Fibroblast of villous mesenchyme (primary cell): ENCODE results near the gene OPRM1. TPM values are rescaled to one million over a fixed set of nuclear protein-coding genes. Genes with fewer than 3 reads are reported as not detected.

Experiments used
- DNase-seq: peaks from one replicate; pipeline ENCODE4 v3.0.0-alpha.2; 2010; ENCODE audit warnings: low read depth
- H3K4me3 ChIP-seq: 2 replicates; pipeline ENCODE4 v1.5.1; 2011; ENCODE audit warnings: low read depth, mild to moderate bottlenecking, low read length
- CTCF ChIP-seq: IDR thresholded peaks from 2 replicates; pipeline ENCODE4 v1.5.1; 2012; ENCODE audit warnings: low read depth, mild to moderate bottlenecking, low read length; ENCODE audit not compliant: insufficient read depth
- total RNA-seq: library from RNA; depleted of rRNA; stranded (reverse); fragments of >200 nt; gene quantifications from 2 replicates; pipeline ENCODE4 v1.2.3, GENCODE V29; 2012

OPRM1 gene
- not detected in 2 replicates for total RNA-seq

DNA sequence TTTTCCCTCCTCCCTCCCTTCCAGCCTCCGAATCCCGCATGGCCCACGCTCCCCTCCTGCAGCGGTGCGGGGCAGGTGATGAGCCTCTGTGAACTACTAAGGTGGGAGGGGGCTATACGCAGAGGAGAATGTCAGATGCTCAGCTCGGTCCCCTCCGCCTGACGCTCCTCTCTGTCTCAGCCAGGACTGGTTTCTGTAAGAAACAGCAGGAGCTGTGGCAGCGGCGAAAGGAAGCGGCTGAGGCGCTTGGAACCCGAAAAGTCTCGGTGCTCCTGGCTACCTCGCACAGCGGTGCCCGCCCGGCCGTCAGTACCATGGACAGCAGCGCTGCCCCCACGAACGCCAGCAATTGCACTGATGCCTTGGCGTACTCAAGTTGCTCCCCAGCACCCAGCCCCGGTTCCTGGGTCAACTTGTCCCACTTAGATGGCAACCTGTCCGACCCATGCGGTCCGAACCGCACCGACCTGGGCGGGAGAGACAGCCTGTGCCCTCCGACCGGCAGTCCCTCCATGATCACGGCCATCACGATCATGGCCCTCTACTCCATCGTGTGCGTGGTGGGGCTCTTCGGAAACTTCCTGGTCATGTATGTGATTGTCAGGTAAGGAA is at the start of gene OPRM1:
Gene OPRM1 (plus strand): TSS at position 10 of the 612 bp plus-strand sequence. CDS start 305 bp downstream, at position 315.
- DNase-seq: peak; percentile 20
- TF ChIP-seq CTCF: no peak
- no peak within 1 kb of the TSS for H3K4me3 ChIP-seq

DNA sequence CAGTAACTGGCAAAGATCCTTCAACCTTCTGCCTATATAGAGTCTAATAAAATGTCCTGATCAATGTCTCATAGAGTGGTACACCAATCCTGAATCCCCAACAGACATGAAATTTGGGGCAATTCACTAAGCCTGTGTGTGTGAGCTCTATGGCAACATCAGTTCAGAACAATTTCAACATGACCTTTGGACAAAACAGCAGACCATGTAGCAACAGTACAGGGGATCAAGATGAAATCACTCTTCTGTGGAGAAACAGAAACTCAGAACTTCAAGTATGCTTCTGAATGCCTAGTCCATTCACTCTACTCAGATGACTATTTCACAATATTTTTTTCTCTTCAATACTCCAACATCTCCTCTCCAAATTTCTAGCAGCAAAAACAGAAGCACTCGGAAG is 49.1 kb upstream of the OPRM1 start:
- peak; percentile 1 for DNase-seq

GRCh38 chr6:153994004-153994403 is 45.0 kb upstream of the OPRM1 start:
- no peak for TF ChIP-seq CTCF
- H3K4me3 ChIP-seq: no peak overlapping the region
- no peak for DNase-seq

More for the DNA sequence above, 49.1 kb upstream of the OPRM1 start:
- no peak overlapping the region for H3K4me3 ChIP-seq
- TF ChIP-seq CTCF: no peak

DNA sequence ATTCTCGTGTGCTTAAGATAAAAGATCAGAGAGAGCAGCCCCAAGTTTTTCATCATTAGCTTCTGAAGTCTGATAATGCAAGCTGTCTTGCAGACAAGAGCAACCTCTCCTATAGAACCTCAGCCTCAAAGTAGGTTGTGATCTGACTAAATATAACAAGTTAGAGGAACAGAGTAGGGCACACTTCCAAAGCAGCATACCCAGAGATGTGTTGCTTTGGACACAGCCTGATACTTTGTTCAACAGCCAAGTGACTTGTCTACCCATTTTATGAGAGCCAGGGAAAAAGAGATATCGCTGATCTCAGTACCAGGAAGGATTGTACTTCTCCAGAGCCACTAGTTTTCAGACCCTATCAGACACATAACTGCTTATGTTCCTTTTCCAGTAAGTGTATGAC is 44.2 kb upstream of the OPRM1 start:
- no peak overlapping the region for H3K4me3 ChIP-seq
- no peak for TF ChIP-seq CTCF
- DNase-seq: no peak

DNA sequence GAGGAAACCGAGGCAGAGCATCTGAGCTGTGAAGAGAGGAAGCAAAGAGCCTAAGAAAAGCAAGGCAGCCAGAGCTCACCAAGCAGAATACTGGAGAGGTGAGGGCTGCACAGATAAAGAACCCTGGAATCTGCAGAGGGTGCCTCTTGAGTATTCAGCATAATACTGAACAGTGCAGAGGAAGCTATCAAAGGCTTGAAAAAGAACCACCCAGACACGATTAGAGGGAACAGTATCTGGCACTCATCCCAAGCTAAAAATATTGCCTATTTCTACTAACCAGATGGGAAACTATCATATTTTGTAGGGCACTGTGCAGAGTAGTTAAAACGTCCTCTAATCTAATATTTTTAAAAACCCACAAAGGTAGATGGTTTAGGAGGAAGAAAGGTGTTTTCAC is 41.8 kb upstream of the OPRM1 start:
- no peak overlapping the region for H3K4me3 ChIP-seq
- TF ChIP-seq CTCF: no peak
- DNase-seq: no peak

- no peak overlapping the region for H3K4me3 ChIP-seq
- no peak for DNase-seq
- no peak for TF ChIP-seq CTCF
Measured at GRCh38 chr6:154001494-154002285, 37.4 kb upstream of the OPRM1 start.

- H3K4me3 ChIP-seq: no peak overlapping the region
- DNase-seq: no peak
- no peak for TF ChIP-seq CTCF
Measured at GRCh38 chr6:154002894-154003293, 36.1 kb upstream of the OPRM1 start.
